ENCODE data around the gene CERK.

The CERK gene

GRCh38 chr22:46764779-46765485, 26.9 kb upstream of the CERK start:
- DNase-seq (ENCODE audit: low spot score) = no peak

DNA sequence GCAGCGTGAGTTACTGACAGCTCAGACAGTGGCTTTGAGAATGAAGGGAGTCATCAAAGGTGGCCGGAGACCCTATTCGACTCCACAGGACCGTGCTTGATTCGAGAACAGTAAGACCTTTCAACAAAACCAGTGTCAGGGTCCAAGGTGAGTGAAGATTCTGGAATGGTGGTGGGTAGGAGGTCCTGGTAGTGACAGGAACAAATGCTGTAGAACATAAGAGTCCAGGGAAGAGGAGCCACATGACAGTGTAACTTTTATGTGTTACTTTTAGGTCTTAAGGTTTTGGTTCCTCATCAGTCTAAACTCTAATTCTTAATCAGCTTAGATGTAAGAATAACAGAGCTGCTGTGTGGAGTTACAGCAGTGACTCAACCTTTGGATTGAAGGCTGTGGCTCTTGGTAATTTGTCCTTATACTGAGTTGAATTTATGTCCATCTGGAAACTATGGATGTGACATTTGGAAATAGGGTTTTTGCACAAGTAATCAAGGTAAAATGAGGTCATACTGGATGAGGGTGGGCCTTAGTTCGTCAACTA, 26.2 kb upstream of the CERK start:
- no peak for DNase-seq (ENCODE audit: low spot score)

- peak; percentile 41 for DNase-seq (ENCODE audit: low spot score)
These were observed 25.1 kb upstream of the CERK start for GRCh38 chr22:46763051-46763705.

DNA sequence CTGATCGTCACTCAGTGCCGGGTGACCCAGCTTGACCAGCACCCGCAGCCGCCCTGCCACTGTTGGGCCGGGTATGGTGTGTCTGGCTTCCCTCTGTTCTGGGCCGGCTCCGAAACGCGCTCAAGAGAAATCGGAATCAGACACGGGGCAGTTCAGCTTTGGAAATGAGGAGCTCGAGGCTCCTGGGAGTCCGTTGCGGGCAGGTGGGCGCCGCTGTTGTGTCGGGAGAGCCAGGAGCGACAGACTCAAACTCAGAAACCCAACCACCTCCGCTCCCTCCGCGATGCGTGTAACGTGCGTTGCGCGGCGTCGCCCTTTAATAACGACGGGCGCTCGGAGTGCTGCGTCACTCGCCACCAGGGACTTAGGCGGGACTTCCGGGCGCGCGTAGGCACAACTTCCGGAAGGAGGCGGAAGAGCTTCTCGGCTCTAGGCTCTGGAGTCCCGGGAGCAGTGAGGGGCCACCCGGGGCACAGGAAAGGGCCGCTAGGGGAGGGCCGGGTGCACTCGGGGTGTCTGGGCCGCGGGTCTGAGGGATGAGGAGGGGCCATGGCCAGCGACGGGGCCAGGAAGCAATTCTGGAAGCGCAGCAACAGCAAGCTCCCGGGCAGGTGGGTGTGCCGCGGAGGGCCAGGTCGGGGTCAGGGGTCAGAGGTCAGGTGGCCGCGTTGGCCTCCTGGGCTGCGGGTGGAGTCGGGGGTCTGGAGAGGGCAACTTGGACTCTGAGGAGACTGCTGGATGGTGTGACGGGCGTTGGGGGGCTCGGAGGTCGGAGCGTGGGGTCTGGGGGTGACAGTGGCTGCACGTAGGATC, 24.4 kb upstream of the CERK start, which contains the start of gene TBC1D22A:
TSS of gene TBC1D22A (plus strand) at position 413 of the 813 bp plus-strand sequence. CDS start at position 550, 137 bp downstream.
- DNase-seq (ENCODE audit: low spot score) = peak; percentile 95

DNA sequence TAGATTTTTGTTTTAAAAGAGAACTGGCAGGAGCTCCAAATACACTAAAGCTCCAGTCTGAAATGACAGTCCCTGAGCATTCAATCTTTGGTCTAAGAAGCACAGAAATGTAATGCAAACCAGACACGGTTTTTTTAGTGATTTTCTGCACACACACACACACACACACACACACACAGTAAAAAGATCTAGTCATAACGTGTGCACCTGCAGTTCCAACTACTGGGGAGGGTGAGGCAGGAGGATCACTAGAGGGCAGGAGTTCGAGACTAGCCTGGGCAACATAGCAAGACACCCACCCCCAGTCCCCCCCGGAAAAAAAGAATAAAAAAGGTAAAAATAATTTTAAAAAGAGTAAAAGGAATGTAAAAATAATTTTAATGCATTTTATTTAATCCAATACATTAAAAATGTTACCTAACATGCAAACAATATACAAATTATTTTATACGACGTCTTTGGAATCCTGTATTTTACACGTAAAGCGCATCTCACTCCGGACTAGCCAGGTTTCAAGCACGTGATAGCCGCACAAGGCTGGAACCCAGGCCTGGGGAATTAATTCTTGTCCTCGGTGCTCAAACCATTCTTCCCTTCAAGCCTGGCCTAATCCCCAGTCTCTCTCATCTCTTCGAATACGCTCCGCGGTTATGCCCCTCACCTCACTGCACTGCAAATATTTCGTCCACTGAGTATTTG, 23.6 kb upstream of the CERK start:
- DNase-seq (ENCODE audit: low spot score) = no peak

GRCh38 chr22:46761017-46761416, 23.0 kb upstream of the CERK start:
- no peak for DNase-seq (ENCODE audit: low spot score)

DNA sequence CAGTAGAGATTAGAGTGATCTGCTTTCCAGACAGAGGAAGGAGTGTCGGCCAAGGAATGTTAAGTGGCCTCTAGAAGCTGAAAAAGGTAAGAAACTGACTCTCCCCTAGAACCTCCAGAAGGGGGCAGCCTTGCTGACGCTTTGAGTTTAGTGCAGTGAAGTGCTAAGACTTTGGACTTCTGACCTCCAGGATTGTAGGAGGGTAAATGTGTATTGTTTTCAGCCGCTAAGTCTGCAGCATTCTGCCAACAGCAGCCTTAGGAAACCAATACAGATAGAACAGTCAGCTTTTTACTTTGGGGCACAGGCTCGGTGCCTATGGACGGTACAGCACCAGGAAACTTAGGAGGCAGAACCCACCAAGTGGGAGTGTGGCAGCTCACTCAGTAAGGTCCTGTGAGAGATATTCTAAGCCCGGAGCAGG, 20.8 kb upstream of the CERK start:
- DNase-seq (ENCODE audit: low spot score) = peak; percentile 67

DNA sequence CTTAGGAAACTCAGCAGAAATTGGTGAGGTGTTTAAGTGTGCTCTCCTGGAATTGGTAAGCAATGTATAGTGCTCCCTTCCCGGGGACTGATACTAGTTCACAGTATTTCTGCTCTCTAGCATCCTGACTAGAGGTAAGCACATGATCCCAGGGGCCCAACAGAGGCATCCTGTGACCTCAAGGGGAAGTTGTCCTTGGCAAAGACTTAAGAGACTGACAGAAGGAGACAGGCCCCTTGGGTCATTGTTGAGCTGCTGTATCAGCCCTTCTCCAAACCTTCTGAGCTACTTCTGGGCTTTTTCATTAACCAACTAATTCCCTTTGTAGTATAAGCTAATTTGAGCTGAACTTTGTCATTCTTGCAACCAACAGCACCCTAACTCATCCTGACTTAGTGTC, 20.1 kb upstream of the CERK start:
- DNase-seq (ENCODE audit: low spot score) = no peak

- no peak for DNase-seq (ENCODE audit: low spot score)
These were observed 19.1 kb upstream of the CERK start for GRCh38 chr22:46757104-46757503.

DNA sequence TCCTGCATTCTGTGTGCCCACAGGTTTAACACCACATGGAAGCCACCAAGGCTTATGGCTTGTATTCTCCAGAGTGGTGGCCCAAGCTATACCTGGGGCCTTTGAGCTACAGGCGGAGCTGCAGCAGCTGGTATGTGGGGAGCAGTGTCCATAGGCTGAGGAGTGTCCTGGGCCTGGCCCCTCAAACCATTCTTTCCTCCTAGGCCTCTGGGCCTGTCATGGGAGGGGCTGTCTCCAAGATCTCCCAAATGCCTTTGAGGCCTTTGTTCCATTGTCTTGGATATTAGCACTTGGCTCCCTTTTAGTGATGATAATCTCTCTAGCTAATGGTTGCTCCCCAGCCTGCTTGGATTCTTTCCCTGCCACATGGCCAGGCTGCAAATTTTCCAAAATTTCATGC, 18.0 kb upstream of the CERK start:
- DNase-seq (ENCODE audit: low spot score) = no peak

- DNase-seq (ENCODE audit: low spot score) = no peak
These were observed 17.5 kb upstream of the CERK start for GRCh38 chr22:46755525-46755924.

GRCh38 chr22:46754826-46755225, 16.8 kb upstream of the CERK start:
- DNase-seq (ENCODE audit: low spot score) = no peak

GRCh38 chr22:46754110-46754799, 16.2 kb upstream of the CERK start:
- peak; percentile 65 for DNase-seq (ENCODE audit: low spot score)

- no peak for DNase-seq (ENCODE audit: low spot score)
These were observed 15.7 kb upstream of the CERK start for GRCh38 chr22:46753761-46754109.

GRCh38 chr22:46753360-46753759, 15.3 kb upstream of the CERK start:
- DNase-seq (ENCODE audit: low spot score) = no peak

GRCh38 chr22:46752988-46753310, 14.9 kb upstream of the CERK start:
- DNase-seq (ENCODE audit: low spot score) = no peak

GRCh38 chr22:46752286-46752987, 14.4 kb upstream of the CERK start:
- DNase-seq (ENCODE audit: low spot score) = no peak

DNA sequence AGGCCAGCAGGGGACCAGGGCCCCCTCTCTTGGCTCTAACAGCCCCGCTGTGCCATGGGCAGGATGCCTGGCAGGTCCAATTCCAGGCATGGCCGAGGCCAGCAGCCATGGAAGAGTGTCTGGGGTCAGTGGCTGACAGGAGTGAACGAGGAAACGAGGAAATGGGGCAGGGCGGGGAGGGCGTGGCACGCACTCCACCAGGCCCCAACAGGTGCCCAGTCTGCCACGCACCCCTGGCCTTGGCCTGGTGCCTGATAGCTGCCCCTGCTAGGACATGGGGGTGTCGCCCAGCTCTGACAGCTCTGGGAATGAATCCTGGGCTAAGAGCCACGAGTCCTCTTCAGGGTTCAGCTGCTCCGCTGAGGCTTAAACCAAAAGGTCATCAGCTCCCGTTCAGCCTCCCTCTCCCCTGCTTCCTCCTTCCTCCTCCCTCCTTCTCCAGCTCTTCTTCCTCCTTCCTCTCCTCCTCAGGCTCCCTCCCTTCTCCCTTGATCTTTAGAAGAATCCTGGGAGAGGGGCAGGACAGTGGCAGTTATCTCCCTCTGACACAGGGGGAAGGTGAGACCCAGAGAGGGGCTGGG, 12.9 kb upstream of the CERK start:
- no peak for DNase-seq (ENCODE audit: low spot score)

- no peak for DNase-seq (ENCODE audit: low spot score)
These were observed 12.4 kb upstream of the CERK start for GRCh38 chr22:46750530-46750800.

- no peak for DNase-seq (ENCODE audit: low spot score)
These were observed 11.9 kb upstream of the CERK start for GRCh38 chr22:46749682-46750529.

All from CD4-positive, alpha-beta T cell treated with Interleukin-2 at 100 ng/mL for 4 hours (primary cell).